GM18870 (cell line): Measurements from ENCODE around the gene SLC23A2.
"Not testable (repeated sequence)": the region's sequence is repeated elsewhere in the genome, so short reads cannot be mapped to it uniquely, and the experiment has no call there.

Source experiments
- ATAC-seq: cut with Tn5 transposase; IDR thresholded peaks from one replicate; pipeline ENCODE4 v1.9.1; 2021; ENCODE audit warnings: moderate library complexity; ENCODE audit not compliant: unreplicated experiment

SLC23A2 gene

GRCh38 chr20:4854561-4854901 is 146.8 kb downstream of the SLC23A2 start:
- ATAC-seq: no peak

DNA sequence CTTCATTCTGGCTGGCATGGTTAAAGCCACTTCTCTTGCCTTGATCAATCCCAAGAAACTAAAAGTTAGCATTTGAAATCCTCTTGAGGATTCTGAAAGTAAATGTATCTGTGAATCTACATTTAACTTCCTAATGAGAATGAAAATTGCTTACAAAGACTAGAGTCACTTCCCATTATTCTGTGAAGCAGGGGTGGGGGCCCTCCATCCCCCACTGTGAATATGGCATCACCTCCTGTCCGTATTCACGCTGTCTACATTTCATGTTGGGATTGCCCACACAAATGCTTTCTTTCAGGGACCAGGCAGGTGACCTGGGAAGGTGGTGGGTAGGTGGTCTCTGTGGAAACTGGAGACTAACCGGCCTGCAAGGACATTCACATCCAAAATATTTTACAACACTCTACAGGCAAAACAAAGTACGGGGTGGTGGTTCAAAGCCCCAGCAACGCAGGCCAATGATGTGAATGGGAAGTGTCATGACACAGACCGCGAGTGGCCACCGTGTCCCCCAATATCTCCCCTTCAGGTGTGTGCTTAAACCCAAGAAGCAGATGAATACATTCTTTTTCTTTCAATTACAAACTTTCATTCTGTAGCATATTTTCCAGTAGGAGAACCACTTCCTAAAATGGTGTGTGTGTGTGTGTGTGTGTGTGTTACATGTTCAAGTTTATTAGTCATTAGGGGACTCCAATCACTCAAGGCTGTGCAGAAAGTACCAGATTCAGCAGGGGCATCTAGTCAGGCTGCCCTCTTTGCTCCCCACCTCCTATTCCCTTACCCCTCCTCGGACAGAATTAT is 147.4 kb downstream of the SLC23A2 start:
- no peak for ATAC-seq

DNA sequence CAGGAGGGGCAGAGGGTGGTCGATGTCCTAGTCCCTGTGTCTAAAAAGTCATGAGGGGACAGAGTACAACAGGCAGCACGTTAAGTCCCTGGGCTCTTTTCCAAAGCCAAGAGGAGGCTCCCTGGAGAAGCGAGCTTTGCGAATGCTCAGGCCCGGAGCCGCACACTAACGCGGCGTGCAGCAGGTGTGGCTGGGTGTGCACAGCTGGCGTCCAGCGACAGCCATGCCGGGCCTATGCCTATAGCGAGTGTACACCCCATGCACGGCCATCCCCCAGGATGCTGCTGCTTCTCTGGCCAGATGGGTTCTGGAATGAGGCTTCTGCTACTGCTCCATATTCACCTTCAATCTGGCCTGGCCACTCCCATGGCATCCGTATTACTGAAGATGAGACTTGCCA is 148.3 kb downstream of the SLC23A2 start:
- ATAC-seq: no peak

GRCh38 chr20:4850960-4851359 is 150.3 kb downstream of the SLC23A2 start:
- ATAC-seq: no peak

GRCh38 chr20:4848829-4849228 is 152.5 kb downstream of the SLC23A2 start:
- ATAC-seq: not testable (repeated sequence)

- no peak for ATAC-seq
These were observed 153.3 kb downstream of the SLC23A2 start for GRCh38 chr20:4848041-4848440.

- ATAC-seq: no peak
These were observed 154.5 kb downstream of the SLC23A2 start for GRCh38 chr20:4846821-4847220.

DNA sequence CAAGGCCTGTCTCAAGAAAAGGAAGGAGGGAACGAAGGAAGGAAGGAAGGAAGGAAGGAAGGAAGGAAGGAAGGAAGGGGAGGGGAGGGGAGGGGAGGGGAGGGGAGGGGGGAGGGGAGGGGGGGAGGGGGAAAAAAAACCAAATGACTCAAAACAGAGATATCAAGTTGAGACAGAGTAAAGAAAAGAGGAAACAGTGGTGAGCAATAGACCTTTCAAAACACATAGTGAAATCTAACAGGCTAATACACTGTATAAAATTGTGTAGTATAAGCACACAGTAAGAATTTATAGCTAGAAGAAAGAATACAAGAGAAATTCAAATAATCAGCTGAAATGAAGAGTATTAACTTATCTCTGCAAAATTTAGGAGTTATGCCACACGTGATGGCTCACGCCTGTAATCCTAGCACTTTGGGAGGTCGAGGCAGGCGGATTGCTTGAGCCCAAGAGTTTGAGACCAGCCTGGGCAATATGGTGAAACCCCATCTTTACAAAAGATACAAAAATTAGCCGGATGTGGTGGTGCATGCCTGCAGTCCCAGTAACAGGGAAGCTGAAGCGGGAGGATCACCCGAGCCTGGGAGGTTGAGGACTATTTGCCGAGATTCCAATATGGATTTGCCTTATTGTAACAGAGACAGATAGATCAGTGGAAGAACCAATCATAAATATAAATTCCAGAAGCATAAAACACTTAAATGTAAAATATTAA is 156.4 kb downstream of the SLC23A2 start:
- no peak for ATAC-seq

DNA sequence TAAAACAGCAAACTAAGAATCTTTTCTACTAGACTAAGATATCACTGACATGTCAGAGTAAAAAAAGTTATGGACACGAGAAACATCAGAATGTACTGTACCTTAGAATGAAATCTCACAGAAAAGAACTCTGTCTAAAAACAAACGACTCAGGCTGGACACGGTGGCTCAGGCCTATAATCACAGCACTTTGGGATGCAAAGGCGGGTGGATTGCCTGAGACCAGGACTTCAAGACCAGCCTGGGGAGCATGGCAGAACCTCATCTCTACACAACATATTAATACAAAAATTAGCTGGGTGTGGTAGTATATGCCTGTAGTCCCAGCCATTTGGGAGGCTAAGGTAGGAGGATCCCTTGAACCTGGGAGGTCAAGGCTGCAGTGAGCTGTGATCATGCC is 157.0 kb downstream of the SLC23A2 start:
- no peak for ATAC-seq

DNA sequence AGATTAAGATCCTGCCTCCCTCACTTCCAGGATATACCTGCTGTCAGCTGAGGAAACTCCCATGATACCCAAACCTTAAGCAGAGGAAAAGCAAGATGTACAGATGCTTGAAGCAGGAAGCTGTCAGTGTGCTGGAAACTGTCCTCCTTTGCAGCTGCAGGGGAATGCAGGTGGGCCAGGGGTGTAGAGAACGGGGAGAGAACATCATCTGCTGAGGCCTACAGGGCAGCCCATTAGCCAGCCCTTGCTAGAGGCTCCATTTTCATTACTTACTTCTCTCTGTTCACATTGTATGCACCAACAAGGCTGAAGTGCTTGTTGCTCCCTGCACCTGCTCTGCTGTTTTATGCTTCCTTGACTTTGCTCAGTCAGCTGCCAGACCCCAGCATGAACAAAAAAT is 160.5 kb downstream of the SLC23A2 start:
- no peak for ATAC-seq

- ATAC-seq: no peak
These were observed 162.8 kb downstream of the SLC23A2 start for GRCh38 chr20:4838526-4838925.

DNA sequence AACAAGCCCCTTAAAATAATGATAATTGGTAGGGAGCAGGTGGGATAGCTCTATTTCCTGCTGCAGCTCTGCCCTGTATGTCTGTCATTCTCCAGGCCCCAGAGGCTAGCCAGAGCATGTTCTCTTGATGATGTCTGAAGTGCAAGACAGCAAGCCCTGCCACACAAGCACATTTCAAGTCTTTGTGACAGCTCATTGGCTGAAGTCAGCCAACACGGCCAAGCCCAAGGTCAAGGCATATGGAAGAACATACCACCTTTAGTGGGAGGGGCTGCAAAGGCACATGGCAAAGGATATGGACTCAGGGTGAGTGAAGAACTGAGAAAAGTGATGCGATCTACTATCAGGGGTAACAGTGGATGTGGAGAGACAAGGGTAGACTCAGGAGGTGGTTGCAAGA is 163.6 kb downstream of the SLC23A2 start:
- no peak for ATAC-seq

DNA sequence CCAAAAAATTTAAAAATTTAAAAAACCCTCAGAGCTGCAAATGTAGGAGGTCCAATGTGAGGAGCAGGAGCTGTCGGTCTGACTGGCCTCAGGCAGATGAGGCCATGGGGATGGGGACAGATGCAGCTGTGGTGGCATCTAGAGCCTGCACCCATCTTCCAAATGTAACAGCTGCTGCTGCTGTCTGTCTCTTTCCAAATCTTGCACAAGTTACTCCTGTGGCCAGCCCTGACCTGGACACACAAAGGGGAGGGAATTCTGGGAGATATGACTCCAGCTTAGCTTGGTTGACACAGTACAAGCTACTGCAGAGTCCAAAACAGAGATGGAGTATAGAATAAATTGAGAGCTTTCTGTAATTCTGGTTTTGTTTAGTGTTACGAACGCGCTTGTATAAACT is 164.4 kb downstream of the SLC23A2 start:
- ATAC-seq: no peak

DNA sequence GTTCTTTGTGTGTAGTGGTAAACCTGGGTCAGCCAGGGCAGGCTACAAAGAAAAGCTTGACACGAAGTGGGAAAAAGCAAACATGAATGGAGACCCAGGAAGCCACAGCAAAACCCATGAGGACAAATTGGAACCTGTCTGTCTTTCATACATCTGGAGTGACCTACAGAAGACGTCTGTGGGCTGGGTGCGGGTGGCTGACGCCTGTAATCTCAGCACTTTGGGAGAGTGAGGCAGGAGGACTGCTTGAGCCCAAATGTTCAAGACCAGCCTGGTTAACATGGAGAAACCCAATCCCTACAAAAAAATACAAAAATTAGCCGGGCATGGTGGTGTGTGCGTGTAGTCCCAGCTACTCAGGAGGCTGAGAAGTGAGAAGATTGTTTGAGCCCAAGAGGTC is 164.8 kb downstream of the SLC23A2 start:
- ATAC-seq: no peak

- ATAC-seq: no peak
These were observed 165.8 kb downstream of the SLC23A2 start for GRCh38 chr20:4835244-4836177.

GRCh38 chr20:4833074-4833728 is 168.1 kb downstream of the SLC23A2 start:
- ATAC-seq: no peak

DNA sequence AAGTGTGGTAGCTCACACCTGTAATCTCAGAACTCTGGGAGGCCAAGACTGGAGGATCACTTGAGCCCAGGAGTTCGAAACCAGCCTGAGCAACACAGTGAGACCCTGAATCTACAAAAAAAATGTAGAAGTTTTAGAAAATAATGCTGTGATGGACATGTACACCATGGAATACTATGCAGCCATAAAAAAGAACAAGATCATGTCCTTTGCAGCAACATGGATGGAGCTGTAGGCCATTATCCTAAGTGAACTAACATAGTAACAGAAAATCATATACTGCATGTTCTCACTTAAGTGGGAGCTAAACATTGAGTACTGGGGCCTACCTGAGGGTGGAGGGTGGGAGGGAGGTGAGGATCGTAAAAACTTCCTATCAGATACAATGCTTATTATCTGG is 168.8 kb downstream of the SLC23A2 start:
- ATAC-seq: no peak

DNA sequence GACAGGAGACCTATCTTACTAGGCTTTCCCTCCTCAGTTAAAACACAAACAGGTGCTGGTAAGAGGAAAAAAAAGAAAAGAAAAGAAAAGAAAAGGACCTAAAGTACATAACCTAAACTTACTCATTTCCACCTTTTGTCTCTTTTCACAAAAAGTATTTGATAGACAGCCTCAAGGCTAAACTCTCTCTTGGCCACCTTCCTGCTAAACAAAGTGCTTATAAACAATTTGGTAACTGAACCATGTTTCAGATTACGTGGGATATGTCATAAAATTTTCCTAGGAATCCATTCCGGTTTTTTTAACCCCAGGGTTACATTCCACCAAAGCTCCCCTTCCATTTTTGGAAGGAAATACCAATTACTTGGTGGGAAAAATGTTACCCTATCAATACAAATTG is 170.6 kb downstream of the SLC23A2 start:
- ATAC-seq: no peak

- no peak for ATAC-seq
These were observed 171.1 kb downstream of the SLC23A2 start for GRCh38 chr20:4830259-4830658.

DNA sequence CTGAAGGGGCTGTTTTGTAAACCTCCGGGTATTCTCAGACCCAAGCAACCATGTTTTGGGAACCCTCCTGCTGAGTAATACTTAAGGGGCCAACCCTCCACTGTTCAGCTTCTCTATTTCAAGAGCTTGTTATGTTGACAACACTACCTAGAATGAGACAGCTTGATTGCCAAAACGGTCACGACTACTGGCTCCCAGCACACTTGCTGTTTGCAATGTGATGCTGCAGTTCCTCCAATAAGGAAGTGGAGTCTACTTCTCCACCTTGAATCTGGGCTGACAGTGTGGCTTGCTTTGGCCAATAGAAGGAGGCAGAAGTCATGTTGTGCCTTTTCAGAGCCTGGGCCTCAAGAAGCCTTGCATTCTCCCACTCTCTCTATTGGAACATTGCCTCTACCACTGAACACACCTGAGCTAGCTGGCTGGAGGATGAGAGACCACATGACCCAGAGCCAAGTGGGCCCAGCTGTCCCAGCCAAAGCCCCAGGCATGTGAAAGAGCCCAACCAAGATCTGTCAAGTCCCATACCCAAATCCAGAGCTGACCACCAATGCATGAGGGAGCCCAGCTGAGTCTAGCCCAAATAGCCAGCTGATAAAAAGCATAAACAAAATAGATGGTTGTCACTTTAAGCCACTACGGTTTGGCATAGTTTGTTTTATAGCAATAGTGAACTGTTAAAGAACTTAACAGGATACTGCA is 171.6 kb downstream of the SLC23A2 start:
- no peak for ATAC-seq
